BJ (cell line): ENCODE data around the gene DRGX. TPM values are rescaled to one million over a fixed set of nuclear protein-coding genes. Genes with fewer than 3 reads are reported as not detected.

Source experiments
- CTCF ChIA-PET: fragments of 350-600 bp; formaldehyde crosslinking; extraction: SDS; loops from one replicate; lab custom pipeline; 2021; ENCODE audit warnings: antibody characterized with exemption, inconsistent platforms; lab: Yijun Ruan, JAX
- POLR2A ChIA-PET: fragments of 300-600 bp; sonication (Branson Sonifier 250); formaldehyde crosslinking; extraction: SDS; loops from one replicate; lab custom pipeline; 2021; ENCODE audit warnings: antibody characterized with exemption; lab: Charles Lee
- DNase-seq: peaks from one replicate; pipeline ENCODE4 v3.0.0-alpha.2; 2011; ENCODE audit warnings: low read depth
- H3K27me3 ChIP-seq: 2 replicates; pipeline ENCODE4 v1.6.0; 2011; ENCODE audit warnings: low read length; ENCODE audit not compliant: control insufficient read depth, insufficient read depth
- H3K36me3 ChIP-seq: 2 replicates; pipeline ENCODE4 v1.5.1; 2011; ENCODE audit warnings: low read length; ENCODE audit not compliant: control insufficient read depth, insufficient read depth
- H3K4me3 ChIP-seq: 2 replicates; pipeline ENCODE4 v1.5.1; 2011; ENCODE audit warnings: low read depth, mild to moderate bottlenecking, control low read depth, low read length
- CTCF ChIP-seq: IDR thresholded peaks from 2 replicates; pipeline ENCODE4 v1.5.1; 2011; ENCODE audit warnings: low read depth, mild to moderate bottlenecking, control low read depth, inconsistent platforms, low read length, moderate library complexity; ENCODE audit not compliant: insufficient read depth
- polyA plus RNA-seq: library from polyadenylated mRNA; depleted of rRNA; stranded (reverse); fragments of >200 nt; gene quantifications from 2 replicates; pipeline ENCODE4 v1.2.3, GENCODE V29; 2011

The DRGX gene
- polyA plus RNA-seq, 1 experiment = 0.06 TPM

GRCh38 chr10:49330127-49330665 is 65.7 kb downstream of the DRGX start:
- POLR2A ChIA-PET = no interaction called here
- DNase-seq = no peak

DNA sequence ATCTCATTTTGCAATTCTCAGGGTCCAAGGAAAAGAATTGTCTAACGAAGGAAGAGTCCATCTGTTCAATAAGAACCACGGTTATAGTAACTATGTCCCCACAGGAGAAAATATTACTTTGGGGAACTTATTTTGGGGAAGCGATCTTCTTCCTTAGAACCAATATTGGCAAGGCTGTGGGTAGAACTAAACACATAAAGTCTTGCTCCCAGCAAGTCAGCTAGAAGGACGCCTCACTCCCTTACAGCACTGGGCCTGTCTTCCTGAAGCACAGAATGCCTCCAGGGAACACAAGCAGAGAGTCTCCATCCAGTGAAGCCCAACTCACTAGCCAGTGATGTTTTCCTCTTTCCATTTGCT is 66.8 kb downstream of the DRGX start:
- ChIA-PET CTCF (interaction anchor here (0.5 kb wide), 1 partner anchor 409 kb away, joined by 3 read pairs; no protein-coding TSS in a partner anchor), POLR2A (no interaction called here)
- no peak for TF ChIP-seq CTCF
- H3K36me3 ChIP-seq = no peaks in the 10 kb centered on the region
- no peak overlapping the region for H3K4me3 ChIP-seq
- DNase-seq = no peak
- H3K27me3 ChIP-seq = peaks cover 2% of the 10 kb centered on the region

More at GRCh38 chr10:49330127-49330665, 65.7 kb downstream of the DRGX start:
- no peak for TF ChIP-seq CTCF
- Histone ChIP-seq H3K4me3 (no peak overlapping the region), H3K36me3 (no peaks in the 10 kb centered on the region), H3K27me3 (peaks cover 2% of the 10 kb centered on the region)
- CTCF ChIA-PET = no interaction called here

DNA sequence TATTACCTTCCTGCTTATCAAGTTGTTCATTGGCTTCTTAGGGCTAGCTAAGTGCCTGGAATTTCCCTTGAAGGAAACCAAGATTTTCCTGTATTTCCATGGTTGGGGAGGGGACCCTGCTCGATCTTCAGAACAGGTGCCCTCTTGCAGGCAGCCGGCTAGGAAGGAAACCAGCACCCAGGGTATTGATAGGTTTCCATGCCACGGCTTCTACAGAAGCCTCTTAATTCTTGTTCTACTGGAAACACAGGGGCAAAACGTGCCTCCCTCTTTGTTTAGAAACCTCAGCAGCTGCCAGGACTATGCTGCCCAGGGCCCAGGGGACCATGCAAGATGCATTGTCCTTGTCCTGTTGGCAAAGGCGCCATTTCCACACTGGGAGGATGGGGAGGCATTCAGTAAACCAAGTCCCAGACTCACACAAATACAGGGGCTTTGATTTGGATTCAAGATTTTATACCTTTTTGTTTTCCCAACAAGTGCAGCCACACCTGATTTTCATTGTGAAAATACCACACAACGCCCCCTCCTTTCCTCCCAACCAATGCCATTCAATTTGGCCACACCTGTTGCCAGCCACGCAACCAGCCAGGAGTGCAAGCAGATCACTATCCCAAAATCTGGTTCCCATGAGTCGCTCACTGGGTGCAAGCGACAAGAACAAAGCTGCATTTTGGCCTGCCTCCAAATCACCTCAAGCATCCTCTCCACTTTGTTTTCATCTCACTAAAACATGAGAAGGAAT is 67.3 kb downstream of the DRGX start:
- H3K27me3 ChIP-seq = peaks cover 2% of the 10 kb centered on the region

DNA sequence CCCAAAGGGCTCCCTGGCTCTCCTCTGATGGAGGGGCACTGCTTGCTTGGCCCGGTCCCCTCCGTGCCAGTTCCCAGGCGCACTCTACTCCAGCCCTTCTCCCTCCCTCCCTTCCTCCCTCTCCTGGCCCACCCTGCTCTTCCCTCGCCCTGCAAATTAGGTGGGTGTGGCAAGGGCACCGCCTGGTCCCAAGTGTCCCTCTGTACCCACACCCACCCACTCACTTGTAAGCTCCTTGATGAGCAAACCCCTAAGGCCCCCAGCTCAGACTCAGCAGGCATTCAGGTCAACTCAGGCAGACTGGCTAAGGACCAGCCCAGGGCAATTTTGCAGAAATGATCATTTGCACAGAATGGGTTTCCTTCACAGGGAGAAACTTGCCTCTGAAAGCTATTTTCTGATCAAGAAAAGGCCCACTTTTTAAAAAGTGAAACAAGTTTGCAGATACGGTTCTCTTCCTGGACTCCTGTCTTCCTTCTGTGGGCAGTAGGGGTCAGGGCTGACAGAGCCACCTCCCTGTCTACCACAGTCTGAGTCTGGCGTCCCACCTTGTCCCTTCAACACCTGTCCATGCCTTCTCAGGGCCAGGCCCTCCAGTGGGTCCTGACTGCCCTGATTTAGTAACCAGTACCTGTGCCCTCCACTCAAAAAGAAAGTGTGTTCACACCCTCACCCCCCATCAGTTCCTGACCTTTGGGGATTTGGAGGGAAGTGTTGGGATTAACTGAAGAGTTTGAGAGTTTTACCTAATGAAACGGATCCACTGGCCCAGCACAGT is 68.7 kb downstream of the DRGX start:
- H3K4me3 ChIP-seq = no peak overlapping the region
- DNase-seq = no peak
- H3K27me3 ChIP-seq = peaks cover 2% of the 10 kb centered on the region; the same call in 1 of the 2 replicates
- ChIA-PET POLR2A (no interaction called here), CTCF (no interaction called here)
- TF ChIP-seq CTCF = no peak
- H3K36me3 ChIP-seq = no peaks in the 10 kb centered on the region

More for the DNA sequence above, 67.3 kb downstream of the DRGX start:
- H3K36me3 ChIP-seq = no peaks in the 10 kb centered on the region
- ChIA-PET CTCF (no interaction called here), POLR2A (no interaction called here)
- no peak for TF ChIP-seq CTCF
- H3K4me3 ChIP-seq = no peak overlapping the region
- DNase-seq = no peak
